GM19025 (cell line): ENCODE measurements around the gene DNAJC7.

Source experiments
- ATAC-seq: cut with Tn5 transposase; IDR thresholded peaks from one replicate; pipeline ENCODE4 v1.9.1; 2021; ENCODE audit warnings: mild to moderate bottlenecking, low read depth, moderate library complexity; ENCODE audit not compliant: unreplicated experiment

DNAJC7 gene

DNA sequence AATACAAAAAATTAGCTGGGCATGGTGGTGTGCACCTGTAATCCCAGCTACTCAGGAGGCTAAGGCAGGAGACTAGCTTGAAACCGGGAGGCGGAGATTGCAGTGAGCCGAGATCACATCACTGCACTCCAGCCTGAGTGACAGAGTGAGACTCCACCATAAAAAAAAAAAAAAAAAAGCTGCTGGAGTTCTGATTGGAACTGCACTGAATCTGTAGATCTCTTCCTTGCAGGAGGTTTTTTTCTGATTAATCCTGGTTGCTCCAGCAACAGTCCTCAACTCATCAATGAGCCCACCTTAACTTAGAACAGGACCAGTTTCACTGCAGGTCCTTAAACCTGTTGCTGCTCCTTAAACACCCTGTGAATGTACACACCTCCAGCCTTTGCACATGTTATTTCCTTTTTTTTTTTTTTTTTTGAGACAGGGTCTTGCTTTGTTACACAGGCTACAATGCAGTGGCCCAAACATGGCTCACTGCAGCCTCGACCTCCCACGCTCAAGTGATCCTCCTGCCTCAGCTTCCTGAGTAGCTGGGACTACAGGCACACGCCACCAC, 88.5 kb downstream of the DNAJC7 start:
- ATAC-seq: no peak
